ENCODE measurements around the gene GPI.

The GPI gene

GRCh38 chr19:34391813-34392212 lies 26.8 kb downstream of the GPI start:
- no peaks in the 10 kb centered on the region for H3K27me3 ChIP-seq (ENCODE audit: insufficient read depth, poor library complexity, severe bottlenecking)
- DNase-seq (ENCODE audit: low read depth in 1 of 2, low spot score in 1 of 2): no peak
- no peak overlapping the region for H3K4me3 ChIP-seq (replicated peaks; ENCODE audit: insufficient read depth, low read length)
- H3K27ac ChIP-seq (replicated peaks): no peak overlapping the region
- TF ChIP-seq SPI1 (IDR thresholded peaks at IDR 0.05; ENCODE audit: borderline replicate concordance, low read depth): no peak
- TF ChIP-seq GABPA (IDR thresholded peaks at IDR 0.05; ENCODE audit: low read depth): no peak
- TF ChIP-seq, protein P1, sequence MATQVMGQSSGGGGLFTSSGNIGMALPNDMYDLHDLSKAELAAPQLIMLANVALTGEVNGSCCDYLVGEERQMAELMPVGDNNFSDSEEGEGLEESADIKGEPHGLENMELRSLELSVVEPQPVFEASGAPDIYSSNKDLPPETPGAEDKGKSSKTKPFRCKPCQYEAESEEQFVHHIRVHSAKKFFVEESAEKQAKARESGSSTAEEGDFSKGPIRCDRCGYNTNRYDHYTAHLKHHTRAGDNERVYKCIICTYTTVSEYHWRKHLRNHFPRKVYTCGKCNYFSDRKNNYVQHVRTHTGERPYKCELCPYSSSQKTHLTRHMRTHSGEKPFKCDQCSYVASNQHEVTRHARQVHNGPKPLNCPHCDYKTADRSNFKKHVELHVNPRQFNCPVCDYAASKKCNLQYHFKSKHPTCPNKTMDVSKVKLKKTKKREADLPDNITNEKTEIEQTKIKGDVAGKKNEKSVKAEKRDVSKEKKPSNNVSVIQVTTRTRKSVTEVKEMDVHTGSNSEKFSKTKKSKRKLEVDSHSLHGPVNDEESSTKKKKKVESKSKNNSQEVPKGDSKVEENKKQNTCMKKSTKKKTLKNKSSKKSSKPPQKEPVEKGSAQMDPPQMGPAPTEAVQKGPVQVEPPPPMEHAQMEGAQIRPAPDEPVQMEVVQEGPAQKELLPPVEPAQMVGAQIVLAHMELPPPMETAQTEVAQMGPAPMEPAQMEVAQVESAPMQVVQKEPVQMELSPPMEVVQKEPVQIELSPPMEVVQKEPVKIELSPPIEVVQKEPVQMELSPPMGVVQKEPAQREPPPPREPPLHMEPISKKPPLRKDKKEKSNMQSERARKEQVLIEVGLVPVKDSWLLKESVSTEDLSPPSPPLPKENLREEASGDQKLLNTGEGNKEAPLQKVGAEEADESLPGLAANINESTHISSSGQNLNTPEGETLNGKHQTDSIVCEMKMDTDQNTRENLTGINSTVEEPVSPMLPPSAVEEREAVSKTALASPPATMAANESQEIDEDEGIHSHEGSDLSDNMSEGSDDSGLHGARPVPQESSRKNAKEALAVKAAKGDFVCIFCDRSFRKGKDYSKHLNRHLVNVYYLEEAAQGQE (IDR thresholded peaks at IDR 0.05; ENCODE audit: insufficient replicate concordance, low read depth): no peak
- no peak for TF ChIP-seq CTCF (IDR thresholded peaks at IDR 0.05; ENCODE audit: insufficient read depth, low read length)
- TF ChIP-seq POLR2AphosphoS5 (IDR thresholded peaks at IDR 0.05; ENCODE audit: low read depth): no peak

DNA sequence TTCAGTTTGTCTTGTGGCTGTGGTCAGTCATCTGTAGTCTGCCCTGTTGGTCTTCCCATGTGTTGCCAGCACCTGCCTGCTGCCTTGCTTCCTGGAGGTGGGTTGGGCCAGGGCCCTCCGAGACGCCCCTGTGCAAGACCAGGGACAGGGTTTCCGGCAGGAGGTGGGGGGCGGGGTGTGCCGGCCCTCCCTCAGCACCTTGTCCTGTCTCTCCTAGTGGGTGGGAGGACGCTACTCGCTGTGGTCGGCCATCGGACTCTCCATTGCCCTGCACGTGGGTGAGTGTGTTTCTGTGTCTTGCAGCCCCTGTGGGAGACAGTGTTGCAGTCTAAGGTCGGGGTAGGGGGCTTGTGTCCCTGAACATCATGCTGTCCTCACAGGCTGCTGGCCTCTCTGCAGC lies 28.0 kb downstream of the GPI start:
- H3K27me3 ChIP-seq (ENCODE audit: insufficient read depth, poor library complexity, severe bottlenecking): no peaks in the 10 kb centered on the region
- H3K4me3 ChIP-seq (replicated peaks; ENCODE audit: insufficient read depth, low read length): no peak overlapping the region
- TF ChIP-seq CTCF (IDR thresholded peaks at IDR 0.05; ENCODE audit: insufficient read depth, low read length) (no peak), SPI1 (IDR thresholded peaks at IDR 0.05; ENCODE audit: borderline replicate concordance, low read depth) (no peak), POLR2AphosphoS5 (IDR thresholded peaks at IDR 0.05; ENCODE audit: low read depth) (no peak), GABPA (IDR thresholded peaks at IDR 0.05; ENCODE audit: low read depth) (no peak)
- TF ChIP-seq, protein P1 (IDR thresholded peaks at IDR 0.05; ENCODE audit: insufficient replicate concordance, low read depth): no peak
- no peak for DNase-seq (ENCODE audit: low read depth in 1 of 2, low spot score in 1 of 2)
- no peak overlapping the region for H3K27ac ChIP-seq (replicated peaks)

DNA sequence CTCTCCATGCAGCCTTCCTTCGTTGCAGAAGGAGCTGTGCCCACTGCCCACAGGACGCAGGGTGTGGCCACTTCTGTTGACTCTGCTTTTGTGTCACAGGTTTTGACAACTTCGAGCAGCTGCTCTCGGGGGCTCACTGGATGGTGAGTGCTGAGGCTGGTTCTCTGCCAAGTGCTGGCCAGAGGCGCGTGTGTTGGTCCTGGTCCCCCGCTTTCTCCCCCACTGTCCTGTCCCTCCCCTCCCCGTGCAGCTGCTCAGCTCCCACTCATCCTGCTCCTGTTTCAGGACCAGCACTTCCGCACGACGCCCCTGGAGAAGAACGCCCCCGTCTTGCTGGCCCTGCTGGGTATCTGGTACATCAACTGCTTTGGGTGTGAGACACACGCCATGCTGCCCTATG lies 28.6 kb downstream of the GPI start:
- Histone ChIP-seq H3K4me3 (replicated peaks; ENCODE audit: insufficient read depth, low read length) (no peak overlapping the region), H3K27ac (replicated peaks) (no peak overlapping the region), H3K27me3 (ENCODE audit: insufficient read depth, poor library complexity, severe bottlenecking) (no peaks in the 10 kb centered on the region)
- TF ChIP-seq CTCF (IDR thresholded peaks at IDR 0.05; ENCODE audit: insufficient read depth, low read length) (no peak), POLR2AphosphoS5 (IDR thresholded peaks at IDR 0.05; ENCODE audit: low read depth) (no peak), SPI1 (IDR thresholded peaks at IDR 0.05; ENCODE audit: borderline replicate concordance, low read depth) (no peak), GABPA (IDR thresholded peaks at IDR 0.05; ENCODE audit: low read depth) (no peak)
- TF ChIP-seq, protein P1 (IDR thresholded peaks at IDR 0.05; ENCODE audit: insufficient replicate concordance, low read depth): no peak
- DNase-seq (ENCODE audit: low read depth in 1 of 2, low spot score in 1 of 2): no peak
